D341Med (cell line): ENCODE results near the gene COL23A1.

Source experiments
- DNase-seq: peaks from one replicate; pipeline ENCODE4 v3.0.0; 2012; ENCODE audit warnings: low spot score

COL23A1 gene

DNA sequence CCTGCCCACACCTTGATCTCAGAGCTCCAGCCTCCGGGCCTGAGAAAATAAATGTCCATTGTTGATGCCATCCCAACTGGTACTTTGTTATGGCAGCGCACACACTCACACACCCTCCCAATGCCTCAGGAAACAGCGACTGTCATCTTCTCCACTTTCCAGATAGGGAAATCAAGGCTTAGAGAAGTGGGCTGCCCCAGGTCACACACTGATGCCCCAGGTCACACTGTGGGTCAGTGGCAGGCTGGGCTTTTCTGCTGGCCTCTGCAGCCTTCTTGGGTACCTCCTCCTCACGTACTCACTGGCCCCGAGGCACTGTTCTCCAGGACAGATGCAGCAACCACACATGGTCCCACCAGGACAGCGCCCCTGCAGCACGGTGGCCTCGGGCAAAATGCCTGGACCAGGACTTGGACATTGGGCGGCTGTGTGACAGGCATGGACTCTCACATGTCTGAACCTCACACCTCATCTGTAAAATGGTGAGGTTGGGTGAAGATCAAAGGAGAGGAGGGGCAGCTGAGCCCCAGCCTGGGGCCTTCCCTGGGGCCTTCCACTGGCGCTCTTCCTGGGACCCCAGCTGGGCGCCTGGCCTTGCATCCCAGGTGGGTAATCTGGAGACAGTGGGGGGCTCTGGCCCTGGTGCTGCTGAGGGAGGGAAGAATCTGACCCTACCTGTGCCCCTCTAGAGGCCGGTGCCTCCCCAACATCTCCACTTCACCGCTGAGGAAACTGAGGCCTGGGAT is 156.0 kb downstream of the COL23A1 start:
- no peak for DNase-seq

DNA sequence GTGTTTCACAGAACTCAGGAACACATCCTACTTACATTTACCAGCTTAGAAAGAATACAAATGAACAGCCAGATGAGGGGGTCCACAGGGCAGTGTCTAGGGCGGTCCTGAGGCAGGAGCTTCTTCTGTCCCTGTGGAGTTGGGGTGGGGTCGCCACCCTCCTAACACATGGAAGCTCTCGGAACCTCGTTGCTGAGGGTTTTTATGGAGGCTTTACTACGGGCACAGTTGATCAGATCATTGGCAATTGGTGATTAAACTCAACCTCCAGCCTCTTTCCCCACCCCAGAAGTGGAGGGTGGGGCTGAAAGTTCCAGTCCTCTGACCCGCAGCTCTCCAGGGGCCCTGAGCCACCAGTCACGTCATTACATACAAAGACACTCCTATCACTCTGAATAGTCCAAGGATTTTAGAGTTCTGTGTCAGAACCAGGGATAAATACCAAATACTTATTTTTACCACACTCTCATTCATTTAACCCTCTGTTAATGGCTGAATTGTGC is 156.9 kb downstream of the COL23A1 start:
- no peak for DNase-seq

DNA sequence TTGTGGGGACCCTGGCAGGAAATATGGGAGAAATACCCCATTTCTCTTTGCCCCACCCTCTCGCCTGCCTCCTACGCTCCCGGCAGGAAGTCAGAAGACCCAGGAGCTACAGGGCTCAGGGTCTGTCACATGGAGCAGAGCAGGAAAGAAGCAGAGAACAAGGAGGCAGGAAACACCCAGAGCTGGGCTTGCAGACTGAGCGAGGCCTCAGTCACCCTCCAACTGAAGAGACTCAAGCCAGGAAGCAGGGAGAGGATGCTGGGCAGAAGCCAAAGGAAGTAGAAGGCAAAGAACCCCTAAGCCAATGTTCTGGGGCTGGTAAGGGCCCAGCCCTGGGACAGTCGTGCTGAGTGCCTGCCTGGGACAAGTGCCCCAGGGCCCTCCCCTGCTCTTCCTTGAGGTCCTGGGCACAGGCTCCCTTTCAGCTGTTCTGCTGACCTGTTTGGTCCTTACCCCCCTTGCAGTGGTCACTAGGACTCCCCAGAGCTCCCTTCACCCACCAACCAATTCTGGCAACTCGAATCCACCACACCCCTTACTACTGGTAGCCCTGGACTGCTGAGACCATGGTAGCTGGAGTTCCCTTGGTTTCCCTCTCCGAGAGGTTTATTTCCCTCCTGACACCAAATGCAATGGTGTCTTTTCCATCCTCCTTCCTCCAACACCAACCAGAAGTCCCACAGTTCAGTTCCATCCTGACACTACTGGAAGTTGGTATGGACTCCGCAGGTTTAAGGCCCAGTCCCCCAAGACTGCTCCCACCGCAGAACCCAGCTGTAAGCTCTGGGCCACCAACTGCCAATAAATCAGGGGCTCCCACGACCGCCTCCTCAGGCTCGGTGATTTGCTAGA is 157.5 kb downstream of the COL23A1 start:
- peak; percentile 14 for DNase-seq

DNA sequence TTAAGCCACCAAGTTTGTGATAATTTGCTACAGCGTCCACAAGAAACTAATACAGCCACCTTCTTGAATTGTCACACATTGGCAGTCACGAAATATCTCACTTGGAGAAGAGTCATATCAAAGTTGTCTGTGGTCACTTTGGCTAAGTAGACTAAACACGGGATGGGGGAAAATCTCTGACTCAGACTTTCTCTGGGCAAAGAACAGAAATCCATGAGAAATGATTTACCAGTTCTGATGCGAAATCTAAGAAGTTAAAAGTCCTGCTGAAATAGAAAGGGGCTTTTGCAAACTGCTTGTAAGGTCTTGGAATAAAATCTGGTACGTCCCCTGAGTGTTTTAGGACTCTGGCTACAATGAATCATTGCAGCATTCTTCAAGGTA is 158.4 kb downstream of the COL23A1 start:
- no peak for DNase-seq

DNA sequence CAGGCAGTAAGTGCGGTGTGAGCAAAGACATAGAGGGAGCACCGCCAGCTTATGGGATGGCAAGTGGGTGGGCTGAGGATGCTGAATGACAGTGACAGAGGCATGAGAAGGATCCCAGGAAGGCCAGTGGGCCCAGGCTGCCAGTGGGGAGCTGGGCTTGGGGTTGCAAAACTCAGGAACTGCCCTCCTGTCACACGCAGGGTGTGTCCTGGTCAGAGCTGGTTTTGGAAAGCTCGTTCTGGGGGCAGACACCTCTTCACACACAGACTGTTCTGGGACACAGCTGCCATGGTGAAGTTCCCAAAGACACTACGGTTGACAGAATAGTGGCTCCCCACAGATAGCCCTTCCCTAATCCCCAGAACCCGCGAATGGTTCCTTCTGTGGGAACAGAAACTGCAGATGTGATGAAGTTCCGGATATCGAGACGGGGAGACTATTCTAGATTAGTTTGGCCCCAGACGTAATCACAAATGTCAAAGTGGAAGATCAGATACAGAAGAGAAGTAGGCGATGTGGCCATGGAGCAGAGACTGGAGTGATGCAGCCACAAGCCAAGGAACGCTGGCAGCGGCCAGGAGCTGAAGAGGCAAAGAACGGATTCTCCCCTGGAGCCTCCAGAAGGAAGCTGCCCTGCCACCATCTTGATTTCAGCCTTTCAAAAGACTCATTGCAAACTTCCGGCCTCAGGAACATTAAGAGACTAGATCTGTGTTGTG is 159.0 kb downstream of the COL23A1 start:
- no peak for DNase-seq

DNA sequence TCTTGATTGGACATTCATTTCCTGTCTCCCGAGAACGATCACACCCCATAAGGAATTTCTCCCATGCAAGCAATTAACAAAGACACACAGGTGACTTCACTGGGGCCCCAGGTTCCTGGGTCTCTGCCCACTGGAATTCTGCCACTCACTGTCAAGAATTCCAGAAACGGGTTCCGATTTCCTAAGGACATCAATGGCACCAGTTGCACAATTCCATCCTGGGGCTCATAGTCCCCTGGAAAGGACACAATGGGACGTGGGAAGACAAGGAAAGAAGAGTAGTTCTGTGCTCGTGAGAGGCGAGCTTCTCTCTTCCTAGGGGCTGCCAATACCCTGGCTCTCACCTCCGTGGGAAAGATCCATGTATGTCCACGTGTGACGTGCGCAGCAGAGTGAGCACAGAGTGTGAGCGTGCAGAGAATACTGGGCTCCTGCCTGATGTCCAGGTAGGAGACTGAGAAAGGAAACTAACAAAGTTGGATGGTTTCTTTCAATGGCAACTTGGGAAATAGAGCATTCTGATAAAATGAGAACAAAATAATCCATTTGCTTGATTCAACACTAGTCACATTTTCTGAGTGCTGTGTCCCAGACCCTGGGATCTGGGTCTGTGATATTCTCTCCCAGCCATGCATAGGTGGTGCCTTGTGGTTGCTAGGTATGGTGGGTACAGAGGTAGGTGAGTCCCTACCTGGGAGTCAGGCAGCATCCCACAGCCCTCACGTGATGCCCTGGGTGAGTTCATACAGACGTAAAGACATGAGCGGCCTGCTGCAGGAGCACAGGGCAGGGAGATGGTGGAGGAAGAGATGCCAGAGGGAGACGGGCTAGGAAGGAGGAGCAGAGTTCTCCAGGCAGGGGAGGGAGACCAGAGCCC is 159.8 kb downstream of the COL23A1 start:
- no peak for DNase-seq

DNA sequence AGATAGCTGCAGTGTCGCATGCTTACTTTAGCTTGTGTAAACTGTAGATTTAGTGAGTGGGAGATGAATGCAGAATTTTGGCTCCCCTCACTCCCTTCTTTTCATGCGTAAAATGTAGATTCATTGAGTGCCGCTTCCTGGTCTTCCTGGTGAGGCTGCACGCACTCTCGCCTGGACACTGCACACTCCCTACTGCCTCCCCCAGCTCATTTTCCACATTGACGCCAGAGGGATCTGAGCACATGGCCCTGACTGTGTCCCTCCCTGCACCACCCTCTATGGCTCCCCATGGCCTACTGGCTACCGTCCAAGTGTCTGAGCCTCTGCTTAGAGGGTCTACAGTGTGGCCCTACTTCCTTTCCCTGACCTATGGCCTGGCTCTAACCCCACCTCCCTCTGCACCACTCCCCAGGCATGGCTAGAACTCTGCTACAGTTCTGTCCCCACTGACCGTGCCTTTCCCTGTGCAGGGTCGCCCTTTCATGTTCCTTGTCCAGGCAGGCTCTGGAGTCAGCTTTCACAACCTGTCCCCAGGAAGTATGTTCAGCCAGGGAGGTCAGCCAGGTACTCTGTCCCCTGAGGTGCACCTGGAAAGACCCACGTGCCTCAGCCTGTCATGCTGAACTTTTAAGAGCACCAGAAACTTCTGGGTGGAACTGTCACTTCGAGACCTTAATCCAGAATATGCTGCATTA is 160.6 kb downstream of the COL23A1 start:
- DNase-seq: no peak

DNA sequence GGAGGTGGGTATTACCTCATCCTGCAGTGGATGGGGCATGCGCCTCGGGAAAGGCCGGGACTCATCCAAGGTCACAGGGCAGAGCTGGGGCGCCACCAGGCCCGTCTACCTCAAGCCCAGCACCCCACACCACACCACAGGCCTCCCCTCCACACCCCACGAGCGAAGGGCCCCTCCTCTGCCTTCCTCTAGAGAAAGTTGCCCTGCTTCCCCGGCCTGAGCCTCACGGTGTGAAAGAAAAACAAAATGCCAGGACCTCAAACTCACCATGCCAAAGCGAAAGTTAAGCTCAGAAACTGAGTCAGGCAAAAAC is 161.1 kb downstream of the COL23A1 start:
- no peak for DNase-seq

DNA sequence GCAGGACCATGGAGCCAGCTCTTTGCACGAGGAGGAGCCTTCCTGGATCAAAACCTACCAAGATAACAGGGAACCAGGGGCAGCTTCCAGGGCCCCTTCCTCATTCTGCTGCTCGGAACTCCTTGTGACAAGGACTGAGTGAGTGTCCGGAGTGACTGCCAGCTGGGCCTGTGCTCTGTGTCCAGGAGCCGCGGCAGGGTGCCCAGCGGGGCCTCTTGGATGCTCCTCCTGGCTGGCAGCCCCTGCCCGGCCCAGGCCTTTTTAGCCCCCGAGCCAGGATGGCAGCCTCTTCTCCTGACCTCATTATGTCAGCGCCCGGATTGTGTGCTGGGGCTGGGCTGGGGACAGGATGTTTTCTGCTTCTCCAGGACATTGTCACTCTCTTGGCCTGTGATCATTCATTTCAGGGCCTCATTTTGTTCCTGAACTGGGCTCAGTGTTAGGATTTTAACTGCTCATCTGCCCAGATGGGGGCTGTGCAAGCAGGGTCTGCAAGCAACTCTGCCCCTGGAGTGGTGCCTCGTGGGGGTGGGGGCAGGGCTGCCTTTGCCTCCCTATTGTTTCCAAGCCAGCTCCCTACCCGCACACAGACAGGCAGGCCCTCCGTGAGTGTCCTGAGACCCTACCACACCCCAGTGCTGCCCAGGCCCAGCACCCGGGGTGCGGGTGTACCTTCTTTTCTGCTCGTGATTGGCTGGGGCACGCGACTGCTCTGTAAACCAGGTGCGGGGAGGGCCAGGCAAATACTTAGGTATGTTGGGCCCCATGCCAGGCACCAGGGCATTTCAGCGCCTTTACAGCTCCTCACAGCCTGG is 161.6 kb downstream of the COL23A1 start:
- DNase-seq: peak; percentile 25

DNA sequence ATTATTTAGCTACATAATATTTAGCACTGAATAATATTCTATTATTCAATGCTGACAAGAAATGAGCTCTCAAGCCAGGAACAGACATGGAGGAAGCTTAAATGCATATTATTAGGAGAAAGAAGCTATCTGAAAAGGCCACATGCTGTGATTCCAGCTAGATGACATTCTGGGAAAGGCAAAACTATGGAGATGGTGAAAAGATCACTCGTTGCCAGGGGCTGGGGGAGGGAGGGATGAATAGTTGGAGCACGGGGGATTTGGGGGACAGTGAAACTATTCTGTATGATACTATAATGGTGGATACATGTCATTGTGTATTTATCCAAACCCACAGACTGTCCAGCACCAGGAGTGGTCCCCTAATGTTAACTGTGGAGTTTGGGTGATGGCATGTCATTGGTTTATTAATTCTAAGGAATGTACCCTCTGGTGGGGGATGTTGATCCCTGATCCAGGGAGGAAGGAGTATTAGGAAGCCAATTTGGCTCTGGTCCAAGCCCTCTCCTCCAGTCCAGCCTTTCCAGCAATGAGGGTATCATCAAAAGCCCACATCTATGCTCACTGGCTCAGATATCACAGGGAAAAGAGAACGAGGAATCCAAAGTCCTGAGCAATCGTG is 162.5 kb downstream of the COL23A1 start:
- DNase-seq: no peak

DNA sequence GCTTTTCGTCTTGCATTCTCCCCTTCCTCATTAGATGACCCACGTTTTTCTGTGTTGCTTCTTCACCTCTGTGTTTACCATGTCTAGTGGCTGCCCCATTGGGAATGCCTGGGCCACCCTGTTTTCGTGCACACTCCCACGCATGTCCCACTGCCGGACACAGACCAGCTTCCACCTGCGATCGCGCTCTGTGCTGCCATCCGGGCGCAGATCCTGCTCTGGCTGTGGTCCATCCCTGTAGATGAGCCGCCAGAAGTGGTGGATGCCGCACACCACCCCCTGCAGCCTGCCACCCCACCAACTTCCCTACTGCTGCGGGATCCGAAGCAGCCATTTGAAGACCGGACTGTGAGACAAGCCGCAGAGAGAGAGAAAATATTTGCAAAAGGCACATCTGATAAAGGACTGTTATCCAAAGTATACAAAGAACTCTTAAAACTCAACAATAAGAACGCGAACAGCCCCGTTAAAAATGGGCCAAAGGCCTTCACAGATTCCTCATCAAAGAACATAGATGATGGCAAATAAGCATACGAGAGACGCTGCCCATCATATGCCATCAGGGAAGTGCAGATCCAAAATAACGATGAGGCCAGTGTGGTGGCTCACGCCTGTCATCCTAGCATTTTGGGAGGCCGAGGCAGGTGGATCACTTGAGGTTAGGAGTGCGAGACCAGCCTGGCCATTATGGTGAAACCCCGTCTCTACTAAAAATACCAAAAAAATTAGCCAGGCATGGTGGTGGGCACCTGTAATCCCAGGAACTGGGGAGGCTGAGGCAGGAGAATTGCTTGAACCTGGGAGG is 163.7 kb downstream of the COL23A1 start:
- no peak for DNase-seq

DNA sequence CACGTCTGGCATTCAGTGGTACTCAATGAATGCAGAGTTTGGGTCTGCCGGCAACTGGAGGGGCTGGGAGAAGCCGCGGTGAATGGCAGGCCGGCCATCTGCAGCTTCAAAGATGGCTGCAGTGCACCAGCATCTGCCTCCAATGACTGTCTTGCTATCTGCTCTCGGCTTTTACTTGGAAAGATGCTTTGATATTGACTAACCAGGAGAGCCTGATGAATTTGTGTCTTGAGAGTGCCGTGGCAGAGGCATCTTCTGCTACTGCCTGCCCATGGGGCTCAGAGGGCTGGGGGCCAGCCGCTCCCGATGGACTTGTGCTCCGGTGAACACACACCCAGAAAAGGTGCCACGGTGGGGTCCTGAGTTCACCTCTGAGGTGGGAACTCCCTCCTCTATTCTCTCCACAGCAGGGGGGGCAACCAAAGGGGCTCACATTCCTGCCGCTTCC is 164.5 kb downstream of the COL23A1 start:
- DNase-seq: no peak

DNA sequence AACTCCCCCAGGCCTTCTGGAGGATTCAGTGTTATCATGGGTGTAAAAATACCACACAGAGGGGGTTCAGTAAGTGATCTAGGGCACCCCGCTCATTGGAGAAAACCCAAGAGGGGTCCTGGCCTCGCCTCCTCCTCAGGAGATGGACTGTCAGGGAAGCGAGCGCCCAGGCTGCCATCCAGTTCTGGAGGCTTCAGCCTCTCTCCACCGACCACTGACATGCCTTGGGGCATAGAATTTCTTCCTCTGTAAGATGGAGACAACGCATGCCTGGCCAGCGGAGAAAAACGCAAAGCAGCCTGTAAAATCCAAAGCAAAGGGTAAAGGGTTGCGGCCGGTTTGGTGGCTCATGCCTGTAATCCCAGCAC is 165.4 kb downstream of the COL23A1 start:
- no peak for DNase-seq

DNA sequence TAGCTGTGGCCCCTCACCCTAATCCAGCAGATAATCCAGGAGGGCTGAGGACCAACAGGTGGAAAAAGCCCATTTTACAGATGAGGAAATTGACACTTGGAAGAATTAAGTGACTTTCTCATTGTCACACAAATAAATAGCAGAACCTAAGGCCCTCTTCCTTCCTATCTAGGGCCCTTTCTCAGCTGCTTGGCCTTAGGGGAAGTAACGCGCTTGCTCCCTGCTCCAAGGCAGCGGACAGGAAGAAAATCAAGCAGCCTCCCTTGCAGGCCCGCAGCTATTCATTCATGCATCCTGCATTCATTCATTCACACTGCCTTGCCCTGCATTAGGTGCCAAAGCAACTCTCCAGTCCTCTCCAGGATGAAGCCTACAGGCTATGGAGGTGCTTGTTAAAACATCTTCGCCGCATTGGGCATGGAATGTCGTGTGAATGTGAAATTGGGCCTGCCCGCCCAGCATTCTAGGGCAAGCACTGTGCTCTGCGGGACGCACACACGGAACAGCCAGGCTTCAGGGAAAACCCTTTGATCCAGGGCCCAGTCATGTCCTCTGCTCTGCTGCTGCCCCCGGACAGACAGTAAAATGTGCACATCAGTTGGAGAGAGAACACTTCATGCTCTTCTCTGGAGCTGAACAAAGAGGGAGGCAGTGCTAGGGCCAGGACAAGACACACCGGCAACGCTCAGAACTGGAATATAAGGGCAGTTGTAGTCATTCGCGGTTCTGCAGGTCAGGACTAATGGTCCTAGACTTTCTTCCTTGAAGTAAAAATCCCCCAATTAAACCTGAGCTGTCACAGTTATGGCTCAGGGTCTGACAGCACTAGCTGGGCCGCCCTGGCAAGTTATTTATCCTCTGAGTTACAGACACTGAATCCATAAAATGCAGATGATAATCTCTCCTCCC is 166.0 kb downstream of the COL23A1 start:
- DNase-seq: no peak

DNA sequence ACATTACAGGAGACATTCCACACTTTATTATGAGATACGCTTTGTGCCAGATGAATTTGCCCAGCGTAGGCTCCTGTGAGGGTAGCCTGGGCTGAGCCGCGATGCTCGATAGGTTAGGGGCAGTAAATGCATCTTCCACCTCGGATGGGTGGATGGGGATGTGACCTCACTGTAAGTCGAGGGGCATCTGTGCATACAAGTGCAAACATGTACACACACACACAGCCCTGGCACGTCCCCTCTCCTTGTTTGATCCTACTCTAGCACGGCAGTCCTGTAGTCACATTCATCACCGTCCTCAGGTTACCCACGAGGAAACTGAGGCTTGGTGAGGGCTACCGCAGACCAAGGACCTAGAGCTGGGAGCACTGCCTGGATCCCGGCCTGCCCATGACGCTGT is 166.8 kb downstream of the COL23A1 start:
- no peak for DNase-seq

DNA sequence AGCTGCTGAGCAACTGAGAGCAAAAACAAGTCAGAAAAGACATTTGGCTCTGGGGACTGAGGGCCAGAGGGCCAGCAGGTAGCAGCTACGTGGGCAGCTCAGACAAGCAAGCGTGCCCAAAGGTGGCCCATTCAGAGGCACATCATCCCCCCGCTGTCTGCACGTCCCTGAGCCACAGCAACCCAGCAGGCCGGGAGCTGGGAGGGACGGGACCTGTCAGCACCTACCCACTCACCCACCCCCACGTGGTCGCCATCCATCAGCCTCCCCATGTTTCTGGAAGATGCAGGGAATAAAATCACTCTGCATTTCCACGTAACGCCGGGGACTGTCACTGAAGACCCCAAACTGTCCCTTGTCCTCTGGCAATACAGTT is 167.8 kb downstream of the COL23A1 start:
- peak; percentile 20 for DNase-seq

DNA sequence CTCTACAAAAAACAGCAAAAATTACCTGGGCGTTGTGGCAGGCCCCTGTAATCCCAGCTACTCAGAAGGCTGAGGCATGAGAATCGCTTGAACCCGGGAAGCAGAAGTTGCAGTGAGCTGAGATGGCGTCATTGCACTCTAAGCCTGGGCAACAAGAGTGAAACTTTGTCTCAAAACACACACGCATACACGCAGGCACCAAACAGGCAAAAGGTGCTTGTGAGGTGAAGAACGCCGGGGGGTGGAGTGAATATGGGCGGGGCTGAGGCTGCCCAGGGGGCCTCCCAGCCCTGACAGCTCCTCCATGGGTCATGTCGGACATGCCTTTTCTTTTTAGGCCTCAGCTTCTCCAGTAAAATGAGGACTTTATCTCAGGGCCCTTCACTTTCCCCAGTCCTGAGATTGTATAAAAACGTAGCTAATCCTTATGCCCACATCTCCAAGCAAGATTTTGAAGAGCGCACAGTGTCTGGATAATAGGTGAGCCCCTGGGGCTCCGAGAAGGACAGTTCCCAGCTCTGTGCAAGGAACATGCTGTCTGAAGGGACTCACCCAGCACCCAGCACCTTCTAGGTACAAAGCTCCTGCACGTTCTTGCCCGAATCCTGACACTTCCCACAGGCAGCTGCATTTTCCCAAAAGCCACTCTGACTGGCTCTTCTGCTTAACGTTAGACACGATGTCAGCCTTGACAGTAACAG is 168.3 kb downstream of the COL23A1 start:
- DNase-seq: no peak
